ENCODE results near the gene ARCN1.

The ARCN1 gene

GRCh38 chr11:118536726-118537125 lies 35.5 kb upstream of the ARCN1 start:
- no peak overlapping the region for H3K4me3 Mint-ChIP-seq
- no peak overlapping the region for H3K27ac Mint-ChIP-seq
- no peaks in the 10 kb centered on the region for H3K9me3 Mint-ChIP-seq
- peaks cover 9% of the 10 kb centered on the region for H3K4me1 Mint-ChIP-seq
- TF ChIP-seq CTCF (IDR thresholded peaks at IDR 0.05) = no peak
- H3K27me3 Mint-ChIP-seq (ENCODE audit: low read depth, poor library complexity) = peaks cover 4% of the 10 kb centered on the region
- peaks cover 42% of the 10 kb centered on the region for H3K36me3 Mint-ChIP-seq (ENCODE audit: low read depth)
- DNase-seq = no peak

GRCh38 chr11:118537409-118537980 lies 34.7 kb upstream of the ARCN1 start:
- peaks cover 5% of the 10 kb centered on the region for H3K4me1 Mint-ChIP-seq
- no peaks in the 10 kb centered on the region for H3K9me3 Mint-ChIP-seq
- no peak for TF ChIP-seq CTCF (IDR thresholded peaks at IDR 0.05)
- peaks cover 4% of the 10 kb centered on the region for H3K27me3 Mint-ChIP-seq (ENCODE audit: low read depth, poor library complexity)
- no peak overlapping the region for H3K27ac Mint-ChIP-seq
- no peak for DNase-seq
- no peak overlapping the region for H3K4me3 Mint-ChIP-seq
- peaks cover 48% of the 10 kb centered on the region for H3K36me3 Mint-ChIP-seq (ENCODE audit: low read depth)

GRCh38 chr11:118544010-118544646 lies 28.1 kb upstream of the ARCN1 start:
- peak overlapping the region; percentile 68 for H3K27ac Mint-ChIP-seq
- H3K4me1 Mint-ChIP-seq = no peaks in the 10 kb centered on the region
- H3K36me3 Mint-ChIP-seq (ENCODE audit: low read depth) = peaks cover 64% of the 10 kb centered on the region
- no peak overlapping the region for H3K4me3 Mint-ChIP-seq
- no peaks in the 10 kb centered on the region for H3K27me3 Mint-ChIP-seq (ENCODE audit: low read depth, poor library complexity)
- H3K9me3 Mint-ChIP-seq = no peaks in the 10 kb centered on the region
- TF ChIP-seq CTCF (IDR thresholded peaks at IDR 0.05) = no peak
- no peak for DNase-seq

GRCh38 chr11:118544647-118545010 lies 27.6 kb upstream of the ARCN1 start:
- no peak for TF ChIP-seq CTCF (IDR thresholded peaks at IDR 0.05)
- Mint-ChIP-seq H3K27ac (peak overlapping the region; percentile 68), H3K9me3 (no peaks in the 10 kb centered on the region), H3K27me3 (ENCODE audit: low read depth, poor library complexity) (no peaks in the 10 kb centered on the region), H3K4me1 (no peaks in the 10 kb centered on the region), H3K36me3 (ENCODE audit: low read depth) (peaks cover 63% of the 10 kb centered on the region), H3K4me3 (no peak overlapping the region)
- DNase-seq = no peak

GRCh38 chr11:118545533-118545932 lies 26.7 kb upstream of the ARCN1 start:
- H3K36me3 Mint-ChIP-seq (ENCODE audit: low read depth) = peaks cover 64% of the 10 kb centered on the region
- no peak overlapping the region for H3K4me3 Mint-ChIP-seq
- no peaks in the 10 kb centered on the region for H3K9me3 Mint-ChIP-seq
- H3K27ac Mint-ChIP-seq = no peak overlapping the region
- no peak for TF ChIP-seq CTCF (IDR thresholded peaks at IDR 0.05)
- H3K27me3 Mint-ChIP-seq (ENCODE audit: low read depth, poor library complexity) = no peaks in the 10 kb centered on the region
- H3K4me1 Mint-ChIP-seq = no peaks in the 10 kb centered on the region
- DNase-seq = no peak

GRCh38 chr11:118547132-118547531 lies 25.1 kb upstream of the ARCN1 start:
- H3K9me3 Mint-ChIP-seq = no peaks in the 10 kb centered on the region
- no peak overlapping the region for H3K27ac Mint-ChIP-seq
- no peak for TF ChIP-seq CTCF (IDR thresholded peaks at IDR 0.05)
- no peak for DNase-seq
- no peaks in the 10 kb centered on the region for H3K27me3 Mint-ChIP-seq (ENCODE audit: low read depth, poor library complexity)
- H3K36me3 Mint-ChIP-seq (ENCODE audit: low read depth) = peaks cover 68% of the 10 kb centered on the region
- no peak overlapping the region for H3K4me3 Mint-ChIP-seq
- no peaks in the 10 kb centered on the region for H3K4me1 Mint-ChIP-seq

Data from nephron progenitor cell (in vitro differentiated cells).